ENCODE results near the gene GRK7.

Gene GRK7, protein sequence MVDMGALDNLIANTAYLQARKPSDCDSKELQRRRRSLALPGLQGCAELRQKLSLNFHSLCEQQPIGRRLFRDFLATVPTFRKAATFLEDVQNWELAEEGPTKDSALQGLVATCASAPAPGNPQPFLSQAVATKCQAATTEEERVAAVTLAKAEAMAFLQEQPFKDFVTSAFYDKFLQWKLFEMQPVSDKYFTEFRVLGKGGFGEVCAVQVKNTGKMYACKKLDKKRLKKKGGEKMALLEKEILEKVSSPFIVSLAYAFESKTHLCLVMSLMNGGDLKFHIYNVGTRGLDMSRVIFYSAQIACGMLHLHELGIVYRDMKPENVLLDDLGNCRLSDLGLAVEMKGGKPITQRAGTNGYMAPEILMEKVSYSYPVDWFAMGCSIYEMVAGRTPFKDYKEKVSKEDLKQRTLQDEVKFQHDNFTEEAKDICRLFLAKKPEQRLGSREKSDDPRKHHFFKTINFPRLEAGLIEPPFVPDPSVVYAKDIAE (N-terminal part only)

GRCh38 chr3:141763088-141763750 is at the start of gene GRK7:
GRK7 (plus strand) TSS chr3:141763408; CDS start chr3:141778285, 14,877 bp downstream.
- Histone ChIP-seq H3K27ac (ENCODE audit: low read length) (no peak within 1 kb of the TSS), H3K36me3 (ENCODE audit: insufficient read depth, low read depth, low read length) (no peaks in the 10 kb centered on the region), H3K9ac (ENCODE audit: low read depth, low read length) (no peak within 1 kb of the TSS)

GRCh38 chr3:141714671-141715070 is 48.5 kb upstream of the GRK7 start:
- no peaks in the 10 kb centered on the region for H3K4me1 ChIP-seq (ENCODE audit: insufficient read depth, low read length)
- H3K27me3 ChIP-seq (ENCODE audit: insufficient read depth, low read length), result no peaks in the 10 kb centered on the region
- no peaks in the 10 kb centered on the region for H3K9me3 ChIP-seq (ENCODE audit: insufficient read depth, low read depth, low read length)
- no peak overlapping the region for H3K9ac ChIP-seq (ENCODE audit: low read depth, low read length)
- H3K4me3 ChIP-seq (ENCODE audit: low read length), result no peak overlapping the region
- no peaks in the 10 kb centered on the region for H3K36me3 ChIP-seq (ENCODE audit: insufficient read depth, low read depth, low read length)
- H3K27ac ChIP-seq (ENCODE audit: low read length), result no peak overlapping the region

More at GRCh38 chr3:141763088-141763750, at the start of gene GRK7:
- H3K4me1 ChIP-seq (ENCODE audit: insufficient read depth, low read length), result no peaks in the 10 kb centered on the region
- no peaks in the 10 kb centered on the region for H3K9me3 ChIP-seq (ENCODE audit: insufficient read depth, low read depth, low read length)
- H3K27me3 ChIP-seq (ENCODE audit: insufficient read depth, low read length), result peaks cover 12% of the 10 kb centered on the region
- H3K4me3 ChIP-seq (ENCODE audit: low read length), result no peak within 1 kb of the TSS

DNA sequence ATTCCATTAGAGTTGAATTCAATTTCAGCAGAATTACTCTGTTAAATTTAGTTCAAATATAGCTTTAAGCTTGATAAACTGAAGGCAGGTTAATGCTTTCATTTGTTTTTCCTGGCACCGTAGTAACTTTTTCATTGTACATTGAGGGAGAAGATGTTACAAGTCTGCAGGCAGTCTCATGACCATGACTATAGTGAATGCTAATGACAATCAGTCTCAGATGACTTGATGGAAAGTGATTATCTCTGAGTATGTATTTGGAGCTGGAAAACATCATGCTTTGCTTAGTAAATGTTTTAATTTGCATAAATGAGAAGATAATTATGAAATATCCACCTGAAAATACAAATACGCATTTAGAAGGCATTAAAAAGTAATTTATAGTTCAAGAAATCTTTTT is 41.1 kb upstream of the GRK7 start:
- Histone ChIP-seq H3K4me3 (ENCODE audit: low read length) (no peak overlapping the region), H3K36me3 (ENCODE audit: insufficient read depth, low read depth, low read length) (no peaks in the 10 kb centered on the region), H3K4me1 (ENCODE audit: insufficient read depth, low read length) (no peaks in the 10 kb centered on the region; the same call in 1 of the 2 replicates), H3K27ac (ENCODE audit: low read length) (no peak overlapping the region), H3K9ac (ENCODE audit: low read depth, low read length) (no peak overlapping the region), H3K27me3 (ENCODE audit: insufficient read depth, low read length) (no peaks in the 10 kb centered on the region), H3K9me3 (ENCODE audit: insufficient read depth, low read depth, low read length) (no peaks in the 10 kb centered on the region)

GRCh38 chr3:141722648-141723047 is 40.6 kb upstream of the GRK7 start:
- H3K27me3 ChIP-seq (ENCODE audit: insufficient read depth, low read length), result no peaks in the 10 kb centered on the region
- no peaks in the 10 kb centered on the region for H3K9me3 ChIP-seq (ENCODE audit: insufficient read depth, low read depth, low read length)
- no peak overlapping the region for H3K27ac ChIP-seq (ENCODE audit: low read length)
- H3K4me1 ChIP-seq (ENCODE audit: insufficient read depth, low read length), result no peaks in the 10 kb centered on the region; the same call in 1 of the 2 replicates
- no peak overlapping the region for H3K4me3 ChIP-seq (ENCODE audit: low read length)
- no peak overlapping the region for H3K9ac ChIP-seq (ENCODE audit: low read depth, low read length)
- no peaks in the 10 kb centered on the region for H3K36me3 ChIP-seq (ENCODE audit: insufficient read depth, low read depth, low read length)

DNA sequence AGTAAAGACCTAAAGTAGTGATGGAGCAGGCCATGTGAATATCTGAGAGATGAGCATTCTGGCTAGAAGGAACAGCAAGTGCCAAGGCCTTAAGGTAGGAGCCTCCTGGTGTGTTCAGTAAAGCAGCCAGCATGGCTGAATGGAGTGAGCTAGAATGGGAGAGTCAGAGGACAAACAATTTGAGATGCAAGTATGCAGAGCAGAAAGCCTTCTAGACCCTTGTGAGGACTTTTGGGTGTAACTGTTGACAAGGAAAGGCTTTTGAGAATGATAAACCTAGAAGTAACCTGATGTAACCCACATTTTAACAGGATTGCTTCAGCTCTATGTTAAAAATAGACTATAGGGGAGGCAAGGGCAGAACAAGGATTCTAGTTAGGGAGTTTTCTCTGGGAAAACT is 40.0 kb upstream of the GRK7 start:
- Histone ChIP-seq H3K4me3 (ENCODE audit: low read length) (no peak overlapping the region), H3K27me3 (ENCODE audit: insufficient read depth, low read length) (no peaks in the 10 kb centered on the region), H3K36me3 (ENCODE audit: insufficient read depth, low read depth, low read length) (no peaks in the 10 kb centered on the region), H3K9ac (ENCODE audit: low read depth, low read length) (no peak overlapping the region), H3K27ac (ENCODE audit: low read length) (no peak overlapping the region), H3K9me3 (ENCODE audit: insufficient read depth, low read depth, low read length) (no peaks in the 10 kb centered on the region), H3K4me1 (ENCODE audit: insufficient read depth, low read length) (no peaks in the 10 kb centered on the region; the same call in 1 of the 2 replicates)

DNA sequence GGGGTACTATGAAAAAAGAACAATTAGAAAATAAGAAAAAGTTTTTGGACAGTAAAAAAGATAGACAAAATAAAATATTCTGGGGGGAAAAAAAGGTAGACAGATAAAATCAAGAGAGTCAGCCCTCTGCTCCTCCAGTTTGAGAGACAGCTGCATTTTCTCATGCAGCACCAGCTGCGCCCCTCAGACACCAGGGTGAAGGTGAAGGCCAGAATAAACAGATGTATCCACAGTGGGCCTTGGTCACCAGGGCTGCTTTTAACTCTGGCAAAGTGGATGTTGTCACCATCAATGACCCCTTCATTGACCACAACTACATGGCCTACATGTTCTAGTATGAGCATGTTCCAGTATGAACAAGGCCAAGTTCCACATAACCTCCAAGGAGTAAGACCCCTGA is 39.0 kb upstream of the GRK7 start:
- no peaks in the 10 kb centered on the region for H3K9me3 ChIP-seq (ENCODE audit: insufficient read depth, low read depth, low read length)
- H3K27me3 ChIP-seq (ENCODE audit: insufficient read depth, low read length), result no peaks in the 10 kb centered on the region
- no peak overlapping the region for H3K4me3 ChIP-seq (ENCODE audit: low read length)
- no peaks in the 10 kb centered on the region for H3K36me3 ChIP-seq (ENCODE audit: insufficient read depth, low read depth, low read length)
- no peak overlapping the region for H3K27ac ChIP-seq (ENCODE audit: low read length)
- no peaks in the 10 kb centered on the region; the same call in 1 of the 2 replicates for H3K4me1 ChIP-seq (ENCODE audit: insufficient read depth, low read length)
- no peak overlapping the region for H3K9ac ChIP-seq (ENCODE audit: low read depth, low read length)

DNA sequence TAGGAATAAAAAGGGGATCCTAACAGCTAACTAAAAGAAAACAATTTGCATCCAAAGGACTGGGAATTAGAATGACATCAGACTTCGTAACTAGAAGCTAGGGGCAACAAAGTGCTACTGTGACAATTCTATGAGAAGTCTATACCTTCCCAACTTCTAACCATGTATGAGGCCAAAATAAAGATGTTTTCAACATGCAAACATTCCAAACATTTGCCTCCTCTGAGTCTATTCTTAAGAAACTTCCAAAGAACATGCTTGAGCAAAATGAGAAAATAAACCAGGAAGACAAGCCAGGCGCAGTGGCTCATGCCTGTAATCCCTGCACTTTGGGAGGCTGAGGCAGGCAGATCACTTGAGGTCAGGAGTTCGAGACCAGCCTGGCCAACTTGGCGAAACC is 38.2 kb upstream of the GRK7 start:
- Histone ChIP-seq H3K4me3 (ENCODE audit: low read length) (no peak overlapping the region), H3K27me3 (ENCODE audit: insufficient read depth, low read length) (no peaks in the 10 kb centered on the region), H3K36me3 (ENCODE audit: insufficient read depth, low read depth, low read length) (no peaks in the 10 kb centered on the region), H3K4me1 (ENCODE audit: insufficient read depth, low read length) (no peaks in the 10 kb centered on the region; the same call in 1 of the 2 replicates), H3K27ac (ENCODE audit: low read length) (no peak overlapping the region), H3K9me3 (ENCODE audit: insufficient read depth, low read depth, low read length) (no peaks in the 10 kb centered on the region), H3K9ac (ENCODE audit: low read depth, low read length) (no peak overlapping the region)

DNA sequence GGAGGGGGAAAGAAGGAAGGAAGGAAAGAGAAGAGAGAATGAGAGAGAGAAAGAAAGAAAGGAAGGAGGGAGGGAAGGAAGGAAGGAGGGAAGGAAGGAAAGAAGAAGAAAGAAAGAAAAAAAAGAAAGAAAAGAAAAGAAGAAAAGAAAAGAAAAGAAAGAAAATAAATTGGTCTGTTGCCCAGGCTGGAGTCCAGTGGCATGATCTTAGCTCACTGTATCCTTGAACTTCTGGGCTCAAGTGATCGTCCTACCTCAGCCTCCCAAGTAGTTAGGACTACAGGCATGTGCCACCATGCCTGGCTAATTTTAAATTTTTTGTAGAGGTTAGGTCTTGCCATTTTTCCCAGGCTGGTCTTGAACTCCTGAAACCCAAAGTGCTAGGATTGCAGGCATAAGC is 36.7 kb upstream of the GRK7 start:
- Histone ChIP-seq H3K36me3 (ENCODE audit: insufficient read depth, low read depth, low read length) (no peaks in the 10 kb centered on the region), H3K9ac (ENCODE audit: low read depth, low read length) (no peak overlapping the region), H3K9me3 (ENCODE audit: insufficient read depth, low read depth, low read length) (no peaks in the 10 kb centered on the region), H3K27ac (ENCODE audit: low read length) (no peak overlapping the region), H3K27me3 (ENCODE audit: insufficient read depth, low read length) (no peaks in the 10 kb centered on the region), H3K4me1 (ENCODE audit: insufficient read depth, low read length) (no peaks in the 10 kb centered on the region; the same call in 1 of the 2 replicates), H3K4me3 (ENCODE audit: low read length) (no peak overlapping the region)

- Histone ChIP-seq H3K27me3 (ENCODE audit: insufficient read depth, low read length) (no peaks in the 10 kb centered on the region), H3K9me3 (ENCODE audit: insufficient read depth, low read depth, low read length) (no peaks in the 10 kb centered on the region), H3K4me3 (ENCODE audit: low read length) (no peak overlapping the region), H3K27ac (ENCODE audit: low read length) (no peak overlapping the region), H3K36me3 (ENCODE audit: insufficient read depth, low read depth, low read length) (no peaks in the 10 kb centered on the region), H3K9ac (ENCODE audit: low read depth, low read length) (no peak overlapping the region), H3K4me1 (ENCODE audit: insufficient read depth, low read length) (no peaks in the 10 kb centered on the region; the same call in 1 of the 2 replicates)
Measured at GRCh38 chr3:141728355-141728892, 34.8 kb upstream of the GRK7 start.

DNA sequence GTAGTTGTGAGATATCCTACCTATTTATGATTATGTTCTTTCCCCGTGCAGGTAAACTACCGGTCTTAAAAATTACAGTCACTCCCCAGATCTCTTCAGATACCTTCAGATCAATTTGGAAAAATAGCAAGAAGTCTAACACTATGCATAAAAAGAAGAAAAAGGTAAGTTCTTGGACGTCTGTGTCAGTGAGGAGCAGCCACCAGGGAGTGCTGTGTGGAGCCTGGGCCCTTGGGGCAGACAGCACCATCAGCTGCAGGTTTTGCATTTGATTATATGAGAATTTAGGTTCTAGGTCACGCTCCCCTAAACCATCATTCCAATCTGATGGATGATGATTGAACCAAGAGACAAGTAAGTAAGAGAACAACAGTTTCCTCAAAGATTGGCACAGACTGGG is 34.0 kb upstream of the GRK7 start:
- Histone ChIP-seq H3K27me3 (ENCODE audit: insufficient read depth, low read length) (no peaks in the 10 kb centered on the region), H3K9me3 (ENCODE audit: insufficient read depth, low read depth, low read length) (no peaks in the 10 kb centered on the region), H3K36me3 (ENCODE audit: insufficient read depth, low read depth, low read length) (no peaks in the 10 kb centered on the region), H3K27ac (ENCODE audit: low read length) (no peak overlapping the region), H3K9ac (ENCODE audit: low read depth, low read length) (no peak overlapping the region), H3K4me1 (ENCODE audit: insufficient read depth, low read length) (no peaks in the 10 kb centered on the region; the same call in 1 of the 2 replicates), H3K4me3 (ENCODE audit: low read length) (no peak overlapping the region)

DNA sequence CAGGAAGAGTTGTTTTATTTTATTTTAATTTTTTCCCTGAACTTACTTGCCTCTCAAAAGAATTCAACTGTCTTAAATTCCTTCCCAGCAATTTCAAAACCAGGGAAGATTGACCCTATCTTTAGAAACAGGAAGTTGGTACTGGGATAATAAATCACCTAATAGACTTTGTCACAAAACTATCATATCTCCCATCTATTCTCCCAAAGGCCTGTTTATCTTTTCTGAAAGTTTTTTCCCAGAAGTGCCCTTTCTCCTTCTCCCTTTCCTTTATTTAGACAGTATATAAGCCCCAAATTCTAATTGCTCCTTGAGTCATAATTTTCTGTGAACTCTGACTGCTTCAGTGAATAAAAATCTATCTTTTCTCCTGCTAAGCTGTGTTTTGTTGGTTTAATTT is 28.0 kb upstream of the GRK7 start:
- Histone ChIP-seq H3K4me1 (ENCODE audit: insufficient read depth, low read length) (no peaks in the 10 kb centered on the region), H3K9ac (ENCODE audit: low read depth, low read length) (no peak overlapping the region), H3K27me3 (ENCODE audit: insufficient read depth, low read length) (no peaks in the 10 kb centered on the region), H3K27ac (ENCODE audit: low read length) (no peak overlapping the region), H3K9me3 (ENCODE audit: insufficient read depth, low read depth, low read length) (no peaks in the 10 kb centered on the region), H3K4me3 (ENCODE audit: low read length) (no peak overlapping the region), H3K36me3 (ENCODE audit: insufficient read depth, low read depth, low read length) (no peaks in the 10 kb centered on the region)
